ENCODE measurements around the gene LHX5.

DNA sequence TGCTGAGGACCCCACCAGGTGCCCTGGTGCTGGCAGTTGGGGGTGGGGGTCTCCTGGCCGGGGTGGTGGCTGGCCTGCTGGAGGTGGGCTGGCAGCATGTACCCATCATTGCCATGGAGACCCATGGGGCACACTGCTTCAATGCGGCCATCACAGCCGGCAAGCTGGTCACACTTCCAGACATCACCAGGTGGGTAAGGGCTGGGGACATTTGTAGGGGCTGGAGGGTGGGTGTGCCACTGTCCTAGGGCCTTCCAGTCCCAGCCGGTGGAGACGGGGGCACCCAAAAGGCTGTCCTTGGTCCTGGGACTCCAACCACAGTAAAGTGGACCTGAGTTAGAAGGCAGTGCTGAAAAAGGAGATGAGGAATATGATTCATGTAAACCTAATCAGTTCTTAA is 36.3 kb downstream of the LHX5 start:
- TF ChIP-seq YY1 (IDR thresholded peaks at IDR 0.05) (no peak), JUND (IDR thresholded peaks at IDR 0.05) (no peak), RAD21 (IDR thresholded peaks at IDR 0.05) (no peak)
- TF ChIP-seq, protein P1, sequence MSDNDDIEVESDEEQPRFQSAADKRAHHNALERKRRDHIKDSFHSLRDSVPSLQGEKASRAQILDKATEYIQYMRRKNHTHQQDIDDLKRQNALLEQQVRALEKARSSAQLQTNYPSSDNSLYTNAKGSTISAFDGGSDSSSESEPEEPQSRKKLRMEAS (IDR thresholded peaks at IDR 0.05): no peak
- TF ChIP-seq, protein P2, sequence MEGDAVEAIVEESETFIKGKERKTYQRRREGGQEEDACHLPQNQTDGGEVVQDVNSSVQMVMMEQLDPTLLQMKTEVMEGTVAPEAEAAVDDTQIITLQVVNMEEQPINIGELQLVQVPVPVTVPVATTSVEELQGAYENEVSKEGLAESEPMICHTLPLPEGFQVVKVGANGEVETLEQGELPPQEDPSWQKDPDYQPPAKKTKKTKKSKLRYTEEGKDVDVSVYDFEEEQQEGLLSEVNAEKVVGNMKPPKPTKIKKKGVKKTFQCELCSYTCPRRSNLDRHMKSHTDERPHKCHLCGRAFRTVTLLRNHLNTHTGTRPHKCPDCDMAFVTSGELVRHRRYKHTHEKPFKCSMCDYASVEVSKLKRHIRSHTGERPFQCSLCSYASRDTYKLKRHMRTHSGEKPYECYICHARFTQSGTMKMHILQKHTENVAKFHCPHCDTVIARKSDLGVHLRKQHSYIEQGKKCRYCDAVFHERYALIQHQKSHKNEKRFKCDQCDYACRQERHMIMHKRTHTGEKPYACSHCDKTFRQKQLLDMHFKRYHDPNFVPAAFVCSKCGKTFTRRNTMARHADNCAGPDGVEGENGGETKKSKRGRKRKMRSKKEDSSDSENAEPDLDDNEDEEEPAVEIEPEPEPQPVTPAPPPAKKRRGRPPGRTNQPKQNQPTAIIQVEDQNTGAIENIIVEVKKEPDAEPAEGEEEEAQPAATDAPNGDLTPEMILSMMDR (IDR thresholded peaks at IDR 0.05; ENCODE audit: low read depth, low read length, missing input control): no peak
